GM21723 (cell line): ENCODE results near the gene EIF3K.

Experiments
- ATAC-seq: cut with Tn5 transposase; IDR thresholded peaks from one replicate; pipeline ENCODE4 v1.9.1; 2021; ENCODE audit warnings: mild to moderate bottlenecking, moderate library complexity; ENCODE audit not compliant: unreplicated experiment

Gene EIF3K

DNA sequence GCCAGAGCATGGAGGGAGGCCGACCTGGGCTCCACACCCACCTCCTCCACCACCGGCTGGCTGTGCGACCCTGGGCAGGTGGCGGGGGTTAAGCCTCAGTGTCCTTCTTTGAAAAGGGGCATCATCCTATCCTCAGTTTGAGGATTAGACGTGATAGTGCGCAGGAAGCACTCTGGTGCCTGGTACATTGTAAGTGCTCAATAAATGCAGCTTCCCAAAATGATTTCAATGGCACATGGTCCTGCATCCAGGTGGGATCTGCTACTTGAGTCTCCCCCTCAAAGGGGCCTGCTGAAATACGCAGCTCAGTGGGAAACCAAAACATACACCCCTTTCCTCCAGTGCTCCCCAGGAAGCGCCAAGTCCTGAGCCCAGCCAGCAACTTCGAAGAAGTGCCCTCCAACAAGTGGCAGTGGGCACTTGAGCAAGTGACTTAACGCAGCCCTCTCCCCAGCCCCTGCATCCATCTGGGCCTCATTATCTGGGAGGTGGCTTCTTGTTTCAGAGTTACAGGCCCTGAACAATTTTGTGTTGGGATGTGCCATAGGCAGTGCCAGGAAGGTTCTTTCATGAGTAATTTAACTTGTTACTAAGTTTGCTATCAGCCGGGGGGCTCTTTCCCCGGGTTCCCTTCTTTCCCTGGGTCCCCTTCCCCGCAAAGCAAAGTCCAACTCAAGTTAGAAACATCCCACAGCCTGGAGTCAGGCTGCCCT, 46.4 kb downstream of the EIF3K start:
- ATAC-seq: no peak

DNA sequence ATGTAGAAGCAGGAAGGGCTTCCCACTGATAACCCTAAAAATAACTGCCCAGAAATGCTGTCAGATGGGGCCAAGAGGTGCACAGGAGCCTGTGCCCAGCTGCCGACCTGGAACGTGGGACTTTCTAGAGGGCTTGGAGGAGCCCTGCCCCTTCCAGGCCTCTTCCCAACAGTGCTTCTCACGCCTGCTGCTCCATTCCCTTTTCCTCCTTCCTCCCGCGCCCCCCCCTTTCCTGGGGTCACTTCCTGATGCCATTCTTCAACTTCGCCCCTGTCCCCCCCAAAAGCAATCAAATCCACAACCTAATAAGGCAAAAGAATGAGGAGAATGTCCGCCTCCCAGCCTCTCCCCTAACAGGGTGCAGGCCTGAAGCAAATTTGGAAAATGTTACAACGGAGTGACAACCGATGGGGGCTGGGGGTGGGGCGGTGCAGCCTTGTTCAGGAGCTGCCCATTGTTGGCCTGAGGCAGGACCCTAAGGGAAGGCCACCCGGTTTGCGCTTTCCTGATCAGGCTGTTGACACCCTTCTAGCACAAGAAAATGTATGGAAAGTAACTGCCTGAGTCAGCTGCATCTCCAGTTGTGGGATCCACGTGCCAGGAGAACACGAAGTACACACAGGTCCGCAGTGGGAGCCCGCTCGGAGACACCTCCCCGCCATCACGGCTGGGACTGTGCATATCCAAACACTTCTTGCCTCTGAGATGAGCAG, 47.1 kb downstream of the EIF3K start:
- ATAC-seq: no peak

DNA sequence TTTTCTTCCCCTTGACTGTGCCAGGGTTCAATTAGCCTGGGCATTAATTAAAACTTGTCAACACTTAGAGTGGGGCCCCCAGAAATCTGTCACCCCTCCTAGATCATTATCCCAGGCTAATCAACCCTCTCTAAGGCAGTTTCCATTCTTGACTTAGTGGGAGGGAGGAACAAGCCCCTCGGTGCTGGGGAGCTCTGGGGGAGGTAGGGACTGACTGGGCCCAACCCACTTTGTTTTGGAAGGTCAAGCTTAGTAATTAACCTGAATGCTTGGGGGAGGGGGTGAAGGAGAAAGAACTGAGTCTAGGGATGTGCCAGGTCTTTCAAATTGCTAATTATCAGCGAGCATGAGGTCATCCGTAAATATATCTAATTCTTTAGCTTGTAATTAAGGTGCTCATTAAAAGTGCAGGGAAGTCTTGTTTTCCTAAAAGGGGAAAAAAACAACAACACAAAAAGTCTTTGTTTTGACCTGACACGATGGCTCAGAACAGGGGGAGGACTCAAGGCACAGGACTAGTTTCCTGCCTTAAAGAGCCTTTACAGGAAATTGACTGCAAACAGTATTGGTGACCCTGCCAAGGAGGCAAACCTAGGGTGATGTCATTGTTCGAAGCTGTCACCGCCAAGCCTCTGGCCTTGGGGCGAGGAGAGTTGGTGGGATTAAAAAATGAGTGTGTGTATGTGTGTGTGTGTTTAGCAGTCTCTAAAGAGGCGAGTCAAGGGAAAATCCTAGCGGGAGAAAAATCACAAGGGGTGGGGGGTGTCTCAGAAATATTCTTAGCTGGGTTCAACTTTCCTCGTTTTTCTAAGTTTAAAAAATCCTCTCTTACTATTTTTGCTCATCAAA, 47.9 kb downstream of the EIF3K start:
- no peak for ATAC-seq

DNA sequence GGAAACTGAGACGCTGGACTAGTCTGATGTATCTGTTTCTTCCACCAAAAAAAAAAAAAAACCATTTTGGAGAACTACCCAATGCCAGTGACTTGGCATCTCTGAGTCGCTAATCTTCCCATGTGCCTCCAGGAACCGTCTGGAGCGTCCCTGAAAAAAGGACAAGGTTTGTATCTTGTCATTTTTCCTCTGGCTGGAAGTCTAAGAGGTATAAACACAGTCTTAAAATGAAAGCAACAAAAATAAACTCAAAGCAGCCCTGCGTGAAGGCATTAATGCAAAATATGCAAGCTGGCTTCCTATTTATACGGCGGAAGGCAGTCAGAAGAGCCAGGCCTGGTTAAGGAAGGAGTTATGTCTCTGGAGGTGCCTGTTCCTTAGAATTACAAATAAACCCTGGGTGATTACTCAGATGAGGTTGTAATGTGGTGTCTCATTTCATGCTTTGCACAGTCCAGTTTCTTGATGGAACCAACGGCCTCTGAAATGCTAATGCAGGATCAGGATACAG, 48.7 kb downstream of the EIF3K start:
- no peak for ATAC-seq

DNA sequence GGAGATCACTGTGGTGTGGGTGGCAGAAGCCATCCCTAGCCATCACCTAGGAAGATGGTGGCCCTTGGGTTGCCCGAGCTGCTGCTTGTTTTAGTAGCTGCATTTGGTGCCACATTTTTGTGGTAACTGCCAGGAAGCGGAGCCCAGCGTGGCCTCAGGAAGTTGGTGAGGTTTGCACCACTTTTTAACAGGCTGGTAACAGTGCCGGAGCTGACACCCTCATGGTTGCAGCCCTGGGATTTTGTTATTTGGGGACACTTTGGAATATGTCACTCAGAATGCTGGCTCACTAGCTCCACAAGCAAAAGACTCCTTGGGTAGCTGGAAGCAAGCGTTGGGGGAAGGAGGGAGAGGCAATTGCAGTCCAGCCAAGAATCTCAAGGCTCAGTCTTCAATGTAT, 50.6 kb downstream of the EIF3K start:
- ATAC-seq: no peak

DNA sequence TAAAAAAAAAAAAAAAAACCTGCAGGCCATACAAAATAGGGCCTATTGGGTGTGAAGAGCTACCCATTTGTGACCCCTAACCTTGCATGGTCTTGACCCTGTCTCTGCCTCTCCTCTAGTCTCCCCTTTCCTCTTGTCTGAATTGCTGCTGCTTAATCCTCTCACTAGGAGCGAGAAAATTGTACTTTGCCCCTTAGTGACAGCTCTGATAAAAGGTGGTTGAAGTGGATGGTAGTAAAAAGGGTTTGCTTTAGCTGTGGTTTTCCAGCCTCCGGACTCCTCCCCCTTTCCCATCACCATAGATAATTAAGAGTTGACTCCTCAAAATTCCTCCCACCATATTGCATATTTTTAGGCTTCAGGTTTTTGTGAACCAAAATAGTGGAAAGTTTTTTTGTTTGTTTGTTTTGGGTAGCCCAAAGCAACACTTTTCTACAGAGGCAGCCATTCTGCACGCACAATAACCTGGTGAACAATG, 52.0 kb downstream of the EIF3K start:
- ATAC-seq: no peak

DNA sequence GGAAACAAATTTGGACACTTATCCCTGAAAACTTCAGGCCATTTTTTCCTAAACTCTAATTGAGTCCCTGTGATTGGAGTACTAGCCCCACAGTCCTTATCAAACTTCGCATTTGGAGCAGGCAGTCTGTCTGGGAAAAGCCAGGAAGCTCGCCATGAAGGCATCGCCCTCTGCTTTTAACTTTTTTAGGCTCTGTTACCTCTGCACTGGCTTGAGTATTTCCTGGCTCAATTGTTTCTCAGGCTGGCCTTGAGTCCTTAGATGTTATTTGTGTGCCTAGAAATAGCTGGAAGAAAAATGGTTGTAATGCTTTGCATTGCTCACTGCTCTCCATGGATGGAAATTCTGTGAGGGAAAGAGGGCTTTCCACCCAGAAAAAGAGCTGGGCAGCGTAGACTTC, 52.7 kb downstream of the EIF3K start:
- ATAC-seq: no peak

DNA sequence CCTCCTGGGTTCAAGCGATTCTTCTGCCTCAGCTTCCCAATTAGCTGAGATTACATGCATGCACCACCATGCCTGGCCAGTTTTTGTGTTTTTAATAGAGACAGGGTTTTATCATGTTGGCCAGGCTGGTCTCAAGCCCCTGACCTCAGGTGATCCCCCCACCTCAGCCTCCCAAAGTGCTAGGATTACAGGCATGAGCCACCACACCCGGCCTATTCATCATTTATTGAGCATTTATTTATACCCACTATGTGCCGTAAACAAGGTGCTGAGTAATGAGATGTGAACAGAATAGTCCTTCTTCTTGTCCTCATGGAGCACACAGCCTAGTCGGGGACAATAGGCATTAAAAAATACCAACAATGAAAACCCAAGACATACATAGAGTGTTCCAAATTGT, 54.0 kb downstream of the EIF3K start:
- ATAC-seq: no peak

DNA sequence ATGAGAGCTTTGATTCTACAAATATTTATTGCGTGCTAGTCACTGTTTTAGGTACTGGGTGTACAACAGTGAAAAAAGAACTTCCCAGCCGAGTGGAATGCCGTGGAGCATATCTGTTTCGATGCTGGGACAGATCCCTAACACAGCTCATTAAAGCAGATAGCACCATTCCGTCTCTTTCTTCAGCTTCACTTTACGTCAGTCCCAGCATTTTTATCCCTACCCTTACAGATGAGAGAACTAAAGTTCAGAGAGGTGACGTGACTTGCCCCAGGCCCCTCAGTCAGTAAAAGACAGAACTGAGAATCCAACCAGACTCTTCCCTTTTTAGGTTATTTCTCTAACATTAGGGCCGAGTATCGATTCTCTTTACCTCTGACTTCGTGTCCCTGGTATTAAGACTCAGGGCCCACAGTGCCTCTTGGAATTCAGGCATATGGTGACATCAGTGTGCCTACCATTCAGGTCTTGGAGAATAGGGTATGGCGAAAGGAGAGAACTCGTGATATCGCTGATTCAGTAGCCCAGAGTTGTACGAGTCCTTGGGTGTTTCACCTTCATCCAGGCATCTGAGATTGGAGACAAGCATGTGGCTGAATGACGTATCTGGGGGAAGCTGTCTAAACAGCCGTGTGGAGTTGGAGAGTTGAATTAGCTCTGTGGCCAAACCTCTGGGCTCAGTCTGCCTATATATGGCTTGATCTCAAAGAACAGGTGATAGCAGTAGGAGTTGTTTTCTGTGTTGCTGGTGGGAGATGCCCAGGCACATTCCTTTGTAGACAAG, 55.6 kb downstream of the EIF3K start:
- no peak for ATAC-seq

DNA sequence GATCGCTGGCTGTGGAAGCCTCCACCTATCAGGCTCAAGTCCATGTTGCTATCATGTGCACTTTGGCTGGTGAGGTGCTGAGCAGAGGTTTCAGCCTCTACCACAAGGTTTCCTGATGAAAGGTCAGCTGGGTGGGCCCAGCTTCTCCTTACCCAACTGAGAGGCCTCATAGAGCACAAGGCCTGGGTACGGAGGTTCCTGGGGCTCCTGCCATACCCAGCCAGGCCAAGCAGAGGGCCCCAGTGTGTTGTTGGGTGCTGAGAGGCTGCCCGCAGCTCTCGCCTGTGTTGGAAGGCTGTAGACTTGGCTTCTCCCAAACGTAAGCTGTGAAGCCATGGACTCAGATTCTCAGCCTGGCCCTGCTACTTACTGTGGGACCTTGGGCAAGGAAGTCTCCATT, 56.6 kb downstream of the EIF3K start:
- no peak for ATAC-seq

DNA sequence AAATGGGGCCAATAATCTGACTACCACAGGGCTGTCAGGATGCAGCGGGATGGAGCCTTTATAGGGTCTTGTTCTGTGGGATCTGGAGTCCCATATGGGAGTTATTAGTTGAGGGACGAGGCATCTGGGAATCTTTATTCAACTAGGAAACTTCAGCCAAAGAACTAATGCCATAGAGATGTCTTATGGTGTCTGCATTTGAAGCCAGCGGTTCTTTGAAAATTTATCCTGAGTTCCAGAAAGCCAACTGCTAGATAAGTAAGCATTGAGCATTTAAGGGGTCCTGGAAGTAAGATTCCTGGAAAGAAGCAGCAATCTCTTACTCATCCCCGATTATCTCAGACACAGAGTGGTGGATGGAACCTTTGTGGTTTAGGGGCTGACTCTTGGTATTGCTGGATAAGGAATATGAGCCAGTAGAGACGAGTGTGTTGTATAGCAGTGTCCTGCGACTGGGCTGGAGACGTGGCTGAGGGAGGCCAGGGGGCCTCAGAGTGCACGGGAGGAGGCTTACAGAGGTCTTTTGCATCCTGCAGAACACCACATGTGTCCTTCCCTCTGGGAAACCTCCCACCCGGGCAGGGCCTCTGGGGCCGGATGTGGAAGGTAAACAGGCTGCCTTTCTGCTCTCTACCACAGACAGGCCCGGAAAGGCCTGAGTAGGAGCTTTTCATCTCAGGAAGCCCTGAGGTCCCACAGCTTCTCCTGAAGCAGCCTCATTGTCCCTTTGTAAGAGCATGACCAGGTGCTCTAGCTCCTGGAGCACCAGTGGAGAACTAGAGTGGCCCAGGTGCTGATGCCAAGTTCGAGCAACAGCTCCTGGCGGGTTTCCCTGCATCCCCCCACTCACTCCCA, 57.3 kb downstream of the EIF3K start:
- ATAC-seq: no peak

DNA sequence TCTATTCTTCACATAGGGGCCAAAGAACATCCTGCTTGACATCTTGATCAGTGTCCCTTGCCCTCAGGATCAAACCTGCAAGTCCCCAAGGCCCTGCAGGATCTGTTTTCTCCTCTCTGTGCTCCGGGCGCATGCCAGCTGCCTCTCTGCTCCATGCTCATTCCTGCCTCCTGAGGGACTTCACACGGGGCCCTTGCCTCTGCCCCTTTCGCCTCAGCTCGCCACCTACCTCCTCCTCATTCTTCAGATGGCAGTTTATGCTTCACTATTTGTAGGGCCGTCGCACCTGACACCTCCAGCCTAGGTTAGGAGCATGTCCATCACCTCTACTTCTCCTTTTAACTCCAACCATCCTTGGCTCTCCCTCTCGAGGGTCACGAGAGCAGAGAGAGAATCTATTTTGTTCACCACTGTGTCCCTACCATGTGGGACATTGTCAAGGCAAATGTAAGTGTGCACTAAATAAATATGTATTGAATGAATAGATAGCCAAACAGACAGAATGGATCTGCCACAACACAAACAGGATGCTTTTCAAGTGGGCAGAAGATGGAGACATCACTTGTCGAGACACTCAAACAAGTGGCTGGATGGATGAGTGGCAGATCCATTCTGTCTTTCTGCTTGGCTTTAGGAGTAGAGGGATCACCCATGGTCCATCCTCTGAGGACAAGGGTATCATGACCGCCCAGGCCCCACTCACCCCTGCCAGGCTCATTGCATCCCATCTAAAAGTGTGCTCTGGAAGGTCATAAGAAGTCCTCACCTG, 58.1 kb downstream of the EIF3K start:
- ATAC-seq: no peak

DNA sequence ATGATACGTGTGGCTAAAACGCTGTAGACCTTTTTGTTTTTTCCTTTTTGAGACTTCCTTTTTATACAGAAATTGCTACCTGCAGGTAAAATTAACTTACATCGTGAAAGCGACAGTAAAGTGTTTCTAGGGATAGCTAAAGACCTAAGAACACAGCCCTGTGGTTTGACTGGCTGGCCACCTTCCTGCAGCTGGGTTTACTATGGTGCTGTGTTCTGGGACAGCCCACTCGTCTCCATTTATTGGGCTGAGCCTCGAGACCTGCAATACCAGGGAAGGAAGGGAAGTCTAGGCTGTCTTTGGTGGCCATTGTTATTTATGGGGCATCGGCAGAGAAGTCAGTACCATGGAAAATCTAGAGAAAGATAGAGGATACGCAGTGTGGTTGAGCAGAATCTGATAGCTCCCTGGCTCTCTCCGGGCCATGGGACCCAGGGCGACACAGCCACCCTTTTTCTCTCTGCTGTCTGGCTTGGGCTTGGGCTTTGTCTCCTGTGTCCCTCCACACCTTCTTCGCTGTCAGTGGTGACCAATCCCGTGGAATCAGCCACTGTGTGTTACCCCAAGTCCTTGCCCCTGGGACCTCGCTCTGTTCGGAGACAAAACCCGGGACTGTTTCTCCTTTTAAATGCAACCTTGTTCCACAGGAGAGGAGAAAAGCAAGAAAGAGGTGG, 59.4 kb downstream of the EIF3K start:
- ATAC-seq: no peak

DNA sequence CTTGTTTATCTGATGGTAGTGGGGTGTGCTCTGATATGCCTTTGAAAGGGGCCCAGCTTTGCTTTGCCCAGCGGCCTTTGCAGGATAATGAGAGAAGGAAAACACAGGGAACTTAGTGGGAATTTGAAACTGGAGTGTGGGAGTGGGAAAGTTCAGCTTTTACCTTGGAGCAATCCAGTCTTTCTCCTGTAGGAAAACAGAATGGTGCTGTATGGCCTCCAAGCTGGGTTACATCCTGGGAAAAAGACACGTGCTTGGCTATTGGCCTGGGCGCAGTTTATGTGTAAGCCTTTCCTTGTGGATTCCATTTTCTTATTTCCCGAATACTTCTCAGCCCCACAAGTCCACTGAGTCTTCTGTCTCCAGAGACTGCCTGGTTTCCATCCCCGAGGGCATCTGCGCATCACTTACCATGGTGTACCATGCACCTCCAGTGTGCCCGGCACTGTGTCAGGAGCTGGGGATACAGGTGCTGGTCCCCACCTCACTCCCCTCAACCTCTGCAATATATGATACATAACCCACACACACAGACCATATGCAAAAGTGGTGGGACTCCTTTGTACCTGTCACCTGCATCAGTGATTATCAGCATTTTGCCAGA, 60.0 kb downstream of the EIF3K start:
- no peak for ATAC-seq

DNA sequence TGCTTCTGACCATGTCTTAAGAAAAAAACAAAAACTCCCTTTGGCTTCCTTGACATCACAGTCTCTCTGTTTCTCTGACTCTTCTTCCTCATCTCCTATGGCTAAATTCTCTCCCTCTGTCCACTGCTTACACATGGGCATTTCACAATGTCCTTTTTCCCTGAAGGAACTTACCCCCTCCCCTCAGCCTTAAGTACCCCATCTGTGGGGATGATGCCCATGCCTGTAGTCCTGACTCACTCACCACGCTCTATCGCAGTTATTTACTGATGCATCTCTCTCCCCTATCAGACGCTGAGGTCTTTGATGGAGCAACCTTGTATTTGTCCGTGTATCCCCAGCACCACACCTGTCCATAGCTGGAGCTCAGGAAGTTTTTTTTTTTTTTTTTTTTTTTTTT, 60.9 kb downstream of the EIF3K start:
- ATAC-seq: no peak

DNA sequence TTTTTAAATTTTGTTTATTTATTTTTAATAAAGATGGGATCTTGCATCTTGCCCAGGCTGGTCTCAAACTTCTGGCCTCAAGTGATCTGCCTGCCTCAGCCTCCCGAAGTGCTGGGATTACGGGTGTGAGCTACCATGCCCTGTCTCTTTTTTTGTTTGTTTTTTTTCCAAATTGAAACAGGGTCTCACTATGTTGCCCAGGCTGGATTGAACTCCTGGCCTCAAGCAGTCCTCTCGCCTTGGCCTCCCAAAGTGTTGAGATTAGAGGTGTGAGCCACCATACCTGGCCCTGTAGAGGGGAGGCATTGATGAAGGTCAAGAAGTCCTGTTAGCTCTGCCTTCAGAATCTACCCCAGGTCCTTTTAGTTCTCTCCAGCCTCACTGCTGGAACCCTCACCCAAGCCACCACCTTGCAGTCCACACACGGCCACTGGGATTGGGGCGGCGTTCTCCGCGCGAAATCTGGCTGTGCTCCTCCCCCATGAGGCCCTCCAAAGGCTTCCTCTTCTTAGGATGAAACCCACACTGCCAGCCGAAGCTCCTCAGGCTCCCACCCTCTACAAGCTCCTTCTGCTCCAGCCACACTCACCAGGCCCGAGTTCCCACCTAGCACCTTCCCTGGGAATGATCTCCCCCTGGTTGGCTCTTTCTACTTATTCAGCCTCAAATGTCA, 63.3 kb downstream of the EIF3K start:
- no peak for ATAC-seq

DNA sequence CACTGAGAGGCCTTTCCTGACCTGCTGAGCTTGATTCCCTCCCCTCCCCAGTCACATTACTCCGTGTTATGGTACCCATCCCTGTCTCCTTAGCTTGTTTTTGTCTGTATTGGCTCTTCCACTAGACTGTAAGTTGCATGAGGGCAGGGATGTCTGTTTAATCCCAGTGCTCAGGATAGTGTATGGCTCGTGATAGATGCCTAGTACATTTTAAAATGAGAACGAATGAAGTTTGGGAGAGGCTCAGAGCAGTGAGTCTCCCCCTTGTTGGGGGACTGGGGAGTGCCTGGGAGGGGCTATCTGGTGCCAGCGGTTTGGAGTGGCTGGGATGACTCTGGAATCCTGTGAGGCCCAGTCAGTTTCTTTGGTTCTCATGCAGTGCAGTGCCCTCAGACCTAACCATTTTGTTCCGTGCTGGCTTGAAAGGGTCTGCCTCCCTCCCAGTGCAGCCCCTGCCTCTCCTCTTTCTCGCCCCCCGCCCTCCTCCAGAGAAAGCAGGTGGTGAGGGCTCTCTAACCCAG, 63.9 kb downstream of the EIF3K start:
- ATAC-seq: no peak
